Mesenchymal stem cell (in vitro differentiated cells and primary cell): ENCODE results near the gene RIMS1.

ENCODE experiments used
- DNase-seq: peaks from one replicate; pipeline ENCODE4 v3.0.0-alpha.2; 2013
- H2AFZ ChIP-seq: one replicate; pipeline ENCODE4 v1.6.1; 2013; ENCODE audit warnings: low read depth, mild to moderate bottlenecking, control low read depth, inconsistent platforms, low read length, moderate library complexity
- H2AK5ac ChIP-seq: 2 replicates; pipeline ENCODE4 v1.6.1; 2013; ENCODE audit warnings: low read length, moderate library complexity, mild to moderate bottlenecking, inconsistent platforms; ENCODE audit not compliant: severe bottlenecking
- H2BK120ac ChIP-seq: one replicate; pipeline ENCODE4 v1.6.1; 2013; ENCODE audit warnings: low read depth, mild to moderate bottlenecking, inconsistent platforms, low read length, moderate library complexity
- H2BK12ac ChIP-seq, 2 experiments: one replicate each; pipeline ENCODE4 v1.6.1; 2013; ENCODE audit warnings: inconsistent platforms in 2 of 2, low read length in 2 of 2, mild to moderate bottlenecking in 2 of 2, moderate library complexity in 2 of 2, control low read depth in 1 of 2
- H2BK15ac ChIP-seq: one replicate; pipeline ENCODE4 v1.6.1; 2013; ENCODE audit warnings: mild to moderate bottlenecking, low read depth, inconsistent platforms; ENCODE audit not compliant: poor library complexity, severe bottlenecking
- H2BK5ac ChIP-seq: 2 replicates; pipeline ENCODE4 v1.6.1; 2013; ENCODE audit warnings: low read depth, mild to moderate bottlenecking, low read length, control low read depth, inconsistent platforms; ENCODE audit not compliant: poor library complexity, severe bottlenecking
- H3K14ac ChIP-seq, 2 experiments: one replicate each; pipeline ENCODE4 v1.6.1; 2013; ENCODE audit warnings: inconsistent platforms in 2 of 2, low read length in 2 of 2, control low read depth in 1 of 2, mild to moderate bottlenecking in 1 of 2, moderate library complexity in 1 of 2
- H3K18ac ChIP-seq, 2 experiments: one replicate each; pipeline ENCODE4 v1.6.1; 2013; ENCODE audit warnings: inconsistent platforms in 2 of 2, low read length in 2 of 2, control low read depth in 1 of 2, low read depth in 1 of 2, mild to moderate bottlenecking in 1 of 2
- H3K23ac ChIP-seq, 2 experiments: one replicate each; pipeline ENCODE4 v1.6.1; 2013; ENCODE audit warnings: inconsistent platforms in 2 of 2, low read length in 2 of 2, mild to moderate bottlenecking in 2 of 2, moderate library complexity in 2 of 2, control low read depth in 1 of 2
- H3K27ac ChIP-seq: 2 replicates; pipeline ENCODE4 v1.5.1; 2013; ENCODE audit warnings: mild to moderate bottlenecking, moderate library complexity, low read length, control low read depth, inconsistent platforms; ENCODE audit not compliant: poor library complexity, severe bottlenecking
- H3K27me3 ChIP-seq, 2 experiments: 2 replicates each; pipeline versions ENCODE4 v1.6.1 to v1.7.0; 2013; ENCODE audit warnings: low read length in 2 of 2, mild to moderate bottlenecking in 2 of 2, moderate library complexity in 2 of 2, control low read depth in 1 of 2, inconsistent platforms in 1 of 2; ENCODE audit not compliant: control insufficient read depth in 1 of 2, insufficient read depth in 1 of 2
- H3K36me3 ChIP-seq, 2 experiments: 2 replicates each; pipeline versions ENCODE4 v1.6.1 to v1.7.0; 2013; ENCODE audit warnings: low read length in 2 of 2, control low read depth in 1 of 2, inconsistent platforms in 1 of 2, low read depth in 1 of 2, mild to moderate bottlenecking in 1 of 2; ENCODE audit not compliant: insufficient read depth in 2 of 2, control insufficient read depth in 1 of 2
- H3K4ac ChIP-seq, 2 experiments: one replicate each; pipeline ENCODE4 v1.6.1; 2013; ENCODE audit warnings: inconsistent platforms in 2 of 2, low read length in 2 of 2, mild to moderate bottlenecking in 2 of 2, moderate library complexity in 2 of 2, control low read depth in 1 of 2, low read depth in 1 of 2
- H3K4me1 ChIP-seq: 2 replicates; pipeline ENCODE4 v1.6.1; 2013; ENCODE audit warnings: low read depth, low read length, control low read depth; ENCODE audit not compliant: control insufficient read depth, insufficient read depth
- H3K4me2 ChIP-seq: 2 replicates; pipeline ENCODE4 v1.6.1; 2013; ENCODE audit warnings: low read length, mild to moderate bottlenecking, inconsistent platforms; ENCODE audit not compliant: poor library complexity, severe bottlenecking
- H3K4me3 ChIP-seq, 2 experiments: 2 replicates each; pipeline versions ENCODE4 v1.5.1 to v1.7.0; 2013; ENCODE audit warnings: low read length in 2 of 2, mild to moderate bottlenecking in 2 of 2, control low read depth in 1 of 2, low read depth in 1 of 2; ENCODE audit not compliant: insufficient read depth in 1 of 2
- H3K79me1 ChIP-seq: replicated peaks from 2 replicates; pipeline ENCODE4 v1.6.1; 2013; ENCODE audit warnings: mild to moderate bottlenecking, control low read depth, low read length, inconsistent platforms; ENCODE audit not compliant: poor library complexity, severe bottlenecking
- H3K9ac ChIP-seq: 2 replicates; pipeline ENCODE4 v1.7.0; 2013; ENCODE audit warnings: mild to moderate bottlenecking, low read length, moderate library complexity
- H3K9me3 ChIP-seq: 2 replicates; pipeline ENCODE4 v1.7.0; 2013; ENCODE audit warnings: mild to moderate bottlenecking, low read length; ENCODE audit not compliant: control insufficient read depth
- H4K8ac ChIP-seq: one replicate; pipeline ENCODE4 v1.6.1; 2013; ENCODE audit warnings: inconsistent platforms, mild to moderate bottlenecking, low read length, moderate library complexity
- H4K91ac ChIP-seq: one replicate; pipeline ENCODE4 v1.6.1; 2013; ENCODE audit warnings: mild to moderate bottlenecking, low read length, inconsistent platforms
- WGBS: methylation state at CpG from one replicate; pipeline ENCODE4 v1.1.7; 2013; ENCODE audit warnings: mixed read lengths; 5-methylcytosine and 5-hydroxymethylcytosine counted together

RIMS1 gene

GRCh38 chr6:72321788-72322187, 435.4 kb downstream of the RIMS1 start:
- peak overlapping the region; percentile 19 for H2BK5ac ChIP-seq
- no peak overlapping the region for H2AFZ ChIP-seq
- H3K36me3 ChIP-seq, result no peaks in the 10 kb centered on the region
- H3K4me2 ChIP-seq, result no peak overlapping the region
- no peaks in the 10 kb centered on the region for H3K4me1 ChIP-seq
- no peak overlapping the region for H3K14ac ChIP-seq
- H3K9ac ChIP-seq, result peak overlapping the region; percentile 35
- no peak overlapping the region for H2BK120ac ChIP-seq
- H3K79me1 ChIP-seq, result no peaks in the 10 kb centered on the region
- no peak overlapping the region for H2AK5ac ChIP-seq
- H3K27me3 ChIP-seq, result no peaks in the 10 kb centered on the region
- no peak overlapping the region for H4K8ac ChIP-seq
- no peak overlapping the region for H3K4ac ChIP-seq
- no peak overlapping the region for H4K91ac ChIP-seq
- H3K9me3 ChIP-seq, result no peaks in the 10 kb centered on the region
- H3K18ac ChIP-seq, result no peak overlapping the region
- H2BK12ac ChIP-seq, result no peak overlapping the region
- no peak overlapping the region for H3K27ac ChIP-seq
- H2BK15ac ChIP-seq, result no peak overlapping the region
- no peak for DNase-seq
- H3K23ac ChIP-seq, result no peak overlapping the region
- H3K4me3 ChIP-seq, result no peak overlapping the region

GRCh38 chr6:72322771-72323170, 436.4 kb downstream of the RIMS1 start:
- no peak for DNase-seq
- H3K23ac ChIP-seq, result no peak overlapping the region
- H3K4ac ChIP-seq, result no peak overlapping the region
- no peaks in the 10 kb centered on the region for H3K4me1 ChIP-seq
- H3K36me3 ChIP-seq, result no peaks in the 10 kb centered on the region
- no peak overlapping the region for H2AFZ ChIP-seq
- H3K18ac ChIP-seq, result no peak overlapping the region
- no peak overlapping the region for H3K9ac ChIP-seq
- no peak overlapping the region for H4K91ac ChIP-seq
- H3K9me3 ChIP-seq, result no peaks in the 10 kb centered on the region
- no peak overlapping the region for H2BK5ac ChIP-seq
- WGBS, result 47% methylated on average over 1 of the region's 2 CpGs
- H2BK15ac ChIP-seq, result no peak overlapping the region
- H3K27ac ChIP-seq, result no peak overlapping the region
- no peak overlapping the region for H3K4me2 ChIP-seq
- no peak overlapping the region for H3K14ac ChIP-seq
- H4K8ac ChIP-seq, result no peak overlapping the region
- no peak overlapping the region for H2BK120ac ChIP-seq
- no peak overlapping the region for H2BK12ac ChIP-seq
- H3K79me1 ChIP-seq, result no peaks in the 10 kb centered on the region
- H2AK5ac ChIP-seq, result no peak overlapping the region
- H3K27me3 ChIP-seq, result no peaks in the 10 kb centered on the region
- H3K4me3 ChIP-seq, result no peak overlapping the region

GRCh38 chr6:72324591-72324990, 438.2 kb downstream of the RIMS1 start:
- no peak overlapping the region for H3K27ac ChIP-seq
- H3K4ac ChIP-seq, result no peak overlapping the region
- H2BK12ac ChIP-seq, result no peak overlapping the region
- no peak overlapping the region for H2BK5ac ChIP-seq
- no peak overlapping the region for H3K4me3 ChIP-seq
- H3K9me3 ChIP-seq, result no peaks in the 10 kb centered on the region
- no peak overlapping the region for H2BK120ac ChIP-seq
- no peak overlapping the region for H2AFZ ChIP-seq
- no peaks in the 10 kb centered on the region for H3K27me3 ChIP-seq
- no peaks in the 10 kb centered on the region for H3K4me1 ChIP-seq
- no peak overlapping the region for H2BK15ac ChIP-seq
- WGBS, result 92% methylated on average over 3 of the region's 4 CpGs
- H3K36me3 ChIP-seq, result no peaks in the 10 kb centered on the region
- DNase-seq, result no peak
- H3K23ac ChIP-seq, result no peak overlapping the region
- no peak overlapping the region for H4K8ac ChIP-seq
- no peaks in the 10 kb centered on the region for H3K79me1 ChIP-seq
- H2AK5ac ChIP-seq, result no peak overlapping the region
- H3K14ac ChIP-seq, result no peak overlapping the region
- no peak overlapping the region for H4K91ac ChIP-seq
- H3K18ac ChIP-seq, result no peak overlapping the region
- no peak overlapping the region for H3K4me2 ChIP-seq
- no peak overlapping the region for H3K9ac ChIP-seq

GRCh38 chr6:72328775-72329174, 442.4 kb downstream of the RIMS1 start:
- Histone ChIP-seq H2BK12ac (no peak overlapping the region), H3K4me1 (no peaks in the 10 kb centered on the region), H2AK5ac (no peak overlapping the region), H3K79me1 (no peaks in the 10 kb centered on the region), H2AFZ (no peak overlapping the region), H2BK15ac (no peak overlapping the region), H3K4me3 (no peak overlapping the region), H3K9ac (no peak overlapping the region), H3K36me3 (no peaks in the 10 kb centered on the region), H2BK5ac (no peak overlapping the region), H3K14ac (no peak overlapping the region), H3K9me3 (no peaks in the 10 kb centered on the region), H3K27me3 (no peaks in the 10 kb centered on the region), H4K91ac (no peak overlapping the region), H3K4ac (no peak overlapping the region), H3K18ac (no peak overlapping the region), H3K27ac (no peak overlapping the region), H3K4me2 (no peak overlapping the region), H4K8ac (no peak overlapping the region), H2BK120ac (no peak overlapping the region), H3K23ac (no peak overlapping the region)
- WGBS, result no CpG with 5 or more reads among the region's 1 CpG
- no peak for DNase-seq
